Ectodermal cell (in vitro differentiated cells): ENCODE results near the gene EFCAB7.

Source experiments
- H3K27ac ChIP-seq: 2 replicates; pipeline ENCODE4 v1.7.0; 2013; ENCODE audit warnings: mild to moderate bottlenecking, low read depth, low read length; ENCODE audit not compliant: insufficient read depth, poor library complexity, severe bottlenecking
- H3K27me3 ChIP-seq: 2 replicates; pipeline ENCODE4 v1.7.0; 2013; ENCODE audit warnings: mild to moderate bottlenecking, low read length; ENCODE audit not compliant: insufficient read depth, control insufficient read depth, poor library complexity, severe bottlenecking
- H3K36me3 ChIP-seq: one replicate; pipeline ENCODE4 v1.7.0; 2013; ENCODE audit warnings: low read length; ENCODE audit not compliant: control insufficient read depth, insufficient read depth
- H3K4me1 ChIP-seq: one replicate; pipeline ENCODE4 v1.7.0; 2013; ENCODE audit warnings: low read length; ENCODE audit not compliant: control insufficient read depth, insufficient read depth
- H3K4me3 ChIP-seq: 2 replicates; pipeline ENCODE4 v1.7.0; 2013; ENCODE audit warnings: low read depth, low read length, control low read depth; ENCODE audit not compliant: insufficient read depth
- H3K9me3 ChIP-seq: 2 replicates; pipeline ENCODE4 v1.7.0; 2013; ENCODE audit warnings: mild to moderate bottlenecking, low read length, moderate library complexity; ENCODE audit not compliant: control insufficient read depth
- WGBS, 2 experiments: methylation state at CpG; one replicate each; pipeline ENCODE4 v1.1.7; 2013; ENCODE audit warnings: missing lambda C conversion rate in 2 of 2; 5-methylcytosine and 5-hydroxymethylcytosine counted together

The EFCAB7 gene

GRCh38 chr1:63512584-63512983, 10.7 kb upstream of the EFCAB7 start:
- H3K27me3 ChIP-seq: no peaks in the 10 kb centered on the region
- H3K36me3 ChIP-seq: no peaks in the 10 kb centered on the region
- no peak overlapping the region for H3K4me3 ChIP-seq
- H3K9me3 ChIP-seq: peaks cover 2% of the 10 kb centered on the region
- H3K27ac ChIP-seq: no peak overlapping the region
- H3K4me1 ChIP-seq: no peaks in the 10 kb centered on the region

GRCh38 chr1:63516629-63517028, 6.7 kb upstream of the EFCAB7 start:
- H3K27me3 ChIP-seq: no peaks in the 10 kb centered on the region
- H3K4me3 ChIP-seq: no peak overlapping the region
- 100% methylated on average over 1 of the region's 2 CpGs; no CpG with 5 or more reads in 1 of the 2 experiments for WGBS, 2 experiments
- H3K4me1 ChIP-seq: no peaks in the 10 kb centered on the region
- H3K27ac ChIP-seq: no peak overlapping the region
- H3K36me3 ChIP-seq: no peaks in the 10 kb centered on the region
- peaks cover 2% of the 10 kb centered on the region for H3K9me3 ChIP-seq

GRCh38 chr1:63523738-63524137, 413 bp downstream of the EFCAB7 start:
- peaks cover 8% of the 10 kb centered on the region for H3K4me1 ChIP-seq
- no peaks in the 10 kb centered on the region for H3K36me3 ChIP-seq
- no peaks in the 10 kb centered on the region for H3K9me3 ChIP-seq
- H3K27ac ChIP-seq: peak overlapping the region; percentile 95
- H3K4me3 ChIP-seq: peak overlapping the region; percentile 67
- no peaks in the 10 kb centered on the region for H3K27me3 ChIP-seq
- 6 to 9% methylated on average over 11 of the region's 11 CpGs for WGBS, 2 experiments

- WGBS, 2 experiments: 88 to 98% methylated on average over 3 of the region's 3 CpGs
- H3K9me3 ChIP-seq: no peaks in the 10 kb centered on the region
- H3K27me3 ChIP-seq: no peaks in the 10 kb centered on the region
- H3K27ac ChIP-seq: no peak overlapping the region
- H3K36me3 ChIP-seq: no peaks in the 10 kb centered on the region
- H3K4me1 ChIP-seq: peaks cover 8% of the 10 kb centered on the region
- H3K4me3 ChIP-seq: peak overlapping the region; percentile 67
Observed at GRCh38 chr1:63524201-63524600, 876 bp downstream of the EFCAB7 start.

- H3K4me1 ChIP-seq: no peaks in the 10 kb centered on the region
- no peak overlapping the region for H3K27ac ChIP-seq
- no peak overlapping the region for H3K4me3 ChIP-seq
- no peaks in the 10 kb centered on the region for H3K36me3 ChIP-seq
- H3K27me3 ChIP-seq: no peaks in the 10 kb centered on the region
- no peaks in the 10 kb centered on the region for H3K9me3 ChIP-seq
- 100% methylated on average over 1 of the region's 1 CpG; no CpG with 5 or more reads in 1 of the 2 experiments for WGBS, 2 experiments
Observed at GRCh38 chr1:63532727-63533126, 9.4 kb downstream of the EFCAB7 start.

- Histone ChIP-seq H3K4me3 (no peak overlapping the region), H3K27ac (no peak overlapping the region), H3K36me3 (no peaks in the 10 kb centered on the region), H3K27me3 (no peaks in the 10 kb centered on the region), H3K9me3 (no peaks in the 10 kb centered on the region), H3K4me1 (no peaks in the 10 kb centered on the region)
- WGBS, 2 experiments: 97 to 100% methylated on average over 1 of the region's 1 CpG
Observed at GRCh38 chr1:63533931-63534330, 10.6 kb downstream of the EFCAB7 start.

- no peak overlapping the region for H3K27ac ChIP-seq
- H3K4me3 ChIP-seq: no peak overlapping the region
- no peaks in the 10 kb centered on the region for H3K4me1 ChIP-seq
- no peaks in the 10 kb centered on the region for H3K9me3 ChIP-seq
- H3K36me3 ChIP-seq: no peaks in the 10 kb centered on the region
- H3K27me3 ChIP-seq: no peaks in the 10 kb centered on the region
Observed at GRCh38 chr1:63534406-63534805, 11.1 kb downstream of the EFCAB7 start.

GRCh38 chr1:63537006-63537405, 13.7 kb downstream of the EFCAB7 start:
- Histone ChIP-seq H3K27ac (no peak overlapping the region), H3K4me1 (no peaks in the 10 kb centered on the region), H3K27me3 (no peaks in the 10 kb centered on the region), H3K9me3 (no peaks in the 10 kb centered on the region), H3K36me3 (no peaks in the 10 kb centered on the region), H3K4me3 (no peak overlapping the region)
- WGBS, 2 experiments: 68 to 69% methylated on average over 2 of the region's 2 CpGs

- H3K4me3 ChIP-seq: no peak overlapping the region
Observed at GRCh38 chr1:63537940-63538339, 14.6 kb downstream of the EFCAB7 start.

GRCh38 chr1:63545780-63546179, 22.5 kb downstream of the EFCAB7 start:
- H3K27ac ChIP-seq: no peak overlapping the region
- H3K4me3 ChIP-seq: no peak overlapping the region
- H3K36me3 ChIP-seq: no peaks in the 10 kb centered on the region
- H3K27me3 ChIP-seq: no peaks in the 10 kb centered on the region
- no peaks in the 10 kb centered on the region for H3K9me3 ChIP-seq
- H3K4me1 ChIP-seq: no peaks in the 10 kb centered on the region

More at GRCh38 chr1:63537940-63538339, 14.6 kb downstream of the EFCAB7 start:
- Histone ChIP-seq H3K9me3 (no peaks in the 10 kb centered on the region), H3K27me3 (no peaks in the 10 kb centered on the region), H3K27ac (no peak overlapping the region), H3K36me3 (no peaks in the 10 kb centered on the region), H3K4me1 (no peaks in the 10 kb centered on the region)
- no CpG with 5 or more reads among the region's 1 CpG for WGBS, 2 experiments

- H3K27ac ChIP-seq: no peak overlapping the region
- H3K4me3 ChIP-seq: no peak overlapping the region
- WGBS, 2 experiments: 95 to 97% methylated on average over 2 of the region's 2 CpGs
- no peaks in the 10 kb centered on the region for H3K36me3 ChIP-seq
- no peaks in the 10 kb centered on the region for H3K27me3 ChIP-seq
- H3K9me3 ChIP-seq: no peaks in the 10 kb centered on the region
- H3K4me1 ChIP-seq: no peaks in the 10 kb centered on the region
Observed at GRCh38 chr1:63547621-63548294, 24.4 kb downstream of the EFCAB7 start.
